Thoracic aorta (tissue), 2 donors: ENCODE data around the gene GAS6. TPM values are rescaled to one million over a fixed set of nuclear protein-coding genes. Genes with fewer than 3 reads are reported as not detected.
A peak's percentile ranks its signal among the peaks of the same experiment; 100 is the strongest.

Experiments
- ATAC-seq: fragments of 150-250 bp; one replicate; pipeline ENCODE4 v1.8.0; 2017; ENCODE audit warnings: low read depth; ENCODE audit not compliant: insufficient number of reproducible peaks, low FRiP score
- DNase-seq: peaks from one replicate; pipeline ENCODE4 v3.0.0-alpha.2; 2020; ENCODE audit warnings: low spot score
- H3K27ac ChIP-seq, 2 donors: fragments of 200-600 bp; sonication (generic); 1 replicate in 1 of 2; 2 replicates in 1 of 2; pipeline ENCODE4 v1.5.1; 2016; ENCODE audit warnings: mild to moderate bottlenecking in 2 of 2, moderate library complexity in 2 of 2
- H3K27me3 ChIP-seq: fragments of 200-600 bp; sonication (generic); replicated peaks from 2 replicates; pipeline ENCODE4 v1.6.0; 2016; ENCODE audit warnings: mild to moderate bottlenecking; ENCODE audit not compliant: insufficient read depth
- H3K36me3 ChIP-seq: fragments of 200-600 bp; sonication (generic); one replicate; pipeline ENCODE4 v1.5.1; 2016
- H3K4me1 ChIP-seq, 2 donors: fragments of 200-600 bp; sonication (generic); 1 replicate in 1 of 2; 2 replicates in 1 of 2; pipeline versions ENCODE4 v1.5.1 to v1.6.0; 2016; ENCODE audit warnings: low read depth in 2 of 2, mild to moderate bottlenecking in 1 of 2; ENCODE audit not compliant: control insufficient read depth in 1 of 2
- H3K4me3 ChIP-seq: fragments of 200-600 bp; sonication (generic); 2 replicates; pipeline ENCODE4 v1.5.1; 2016; ENCODE audit warnings: mild to moderate bottlenecking
- H3K9me3 ChIP-seq: fragments of 200-600 bp; sonication (generic); 2 replicates; pipeline ENCODE4 v1.5.1; 2016
- total RNA-seq, 2 donors: library from RNA; depleted of rRNA; stranded (reverse); fragments of >200 nt; gene quantifications; one replicate each; pipeline versions ENCODE4 v1.1.0 to v1.2.3, GENCODE V29; 2016
- TF ChIP-seq, protein P1 (sequence below): fragments of 200-600 bp; sonication (generic); IDR thresholded peaks from one replicate; pipeline ENCODE4 v1.5.1; 2019; ENCODE audit warnings: antibody characterized with exemption

Gene GAS6
- total RNA-seq, 2 donors from 2014 or later: 854 to 1,319 TPM

DNA sequence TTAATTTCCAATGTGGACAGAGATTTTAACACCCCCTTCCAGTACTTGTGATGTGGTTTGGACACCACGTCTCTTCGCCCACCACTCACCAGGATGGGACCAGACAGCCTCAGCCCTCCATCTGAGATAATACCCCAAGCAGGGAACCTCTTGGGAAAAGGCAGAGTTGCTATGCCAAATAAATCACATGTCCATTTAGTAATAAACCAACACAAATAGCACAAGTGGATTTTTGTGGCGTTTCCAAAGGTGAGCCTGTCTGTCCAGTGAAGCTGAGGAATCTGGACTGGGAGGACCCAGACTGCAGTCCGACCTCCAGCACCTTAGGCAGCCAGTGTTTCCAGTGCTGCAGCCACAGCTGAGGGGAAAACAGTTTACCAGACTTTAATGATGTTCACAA lies 34.1 kb upstream of the GAS6 start:
- ATAC-seq: no peak
- no peak for DNase-seq
- Histone ChIP-seq H3K36me3 (no peaks in the 10 kb centered on the region), H3K27ac (peak overlapping the region in 1 of 2 donors; percentile 33), H3K27me3 (no peaks in the 10 kb centered on the region), H3K4me3 (no peak overlapping the region), H3K9me3 (no peaks in the 10 kb centered on the region), H3K4me1 (peaks cover 14 to 39% of the 10 kb centered on the region in 2 donors)
- TF ChIP-seq, protein P1, sequence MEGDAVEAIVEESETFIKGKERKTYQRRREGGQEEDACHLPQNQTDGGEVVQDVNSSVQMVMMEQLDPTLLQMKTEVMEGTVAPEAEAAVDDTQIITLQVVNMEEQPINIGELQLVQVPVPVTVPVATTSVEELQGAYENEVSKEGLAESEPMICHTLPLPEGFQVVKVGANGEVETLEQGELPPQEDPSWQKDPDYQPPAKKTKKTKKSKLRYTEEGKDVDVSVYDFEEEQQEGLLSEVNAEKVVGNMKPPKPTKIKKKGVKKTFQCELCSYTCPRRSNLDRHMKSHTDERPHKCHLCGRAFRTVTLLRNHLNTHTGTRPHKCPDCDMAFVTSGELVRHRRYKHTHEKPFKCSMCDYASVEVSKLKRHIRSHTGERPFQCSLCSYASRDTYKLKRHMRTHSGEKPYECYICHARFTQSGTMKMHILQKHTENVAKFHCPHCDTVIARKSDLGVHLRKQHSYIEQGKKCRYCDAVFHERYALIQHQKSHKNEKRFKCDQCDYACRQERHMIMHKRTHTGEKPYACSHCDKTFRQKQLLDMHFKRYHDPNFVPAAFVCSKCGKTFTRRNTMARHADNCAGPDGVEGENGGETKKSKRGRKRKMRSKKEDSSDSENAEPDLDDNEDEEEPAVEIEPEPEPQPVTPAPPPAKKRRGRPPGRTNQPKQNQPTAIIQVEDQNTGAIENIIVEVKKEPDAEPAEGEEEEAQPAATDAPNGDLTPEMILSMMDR: no peak

DNA sequence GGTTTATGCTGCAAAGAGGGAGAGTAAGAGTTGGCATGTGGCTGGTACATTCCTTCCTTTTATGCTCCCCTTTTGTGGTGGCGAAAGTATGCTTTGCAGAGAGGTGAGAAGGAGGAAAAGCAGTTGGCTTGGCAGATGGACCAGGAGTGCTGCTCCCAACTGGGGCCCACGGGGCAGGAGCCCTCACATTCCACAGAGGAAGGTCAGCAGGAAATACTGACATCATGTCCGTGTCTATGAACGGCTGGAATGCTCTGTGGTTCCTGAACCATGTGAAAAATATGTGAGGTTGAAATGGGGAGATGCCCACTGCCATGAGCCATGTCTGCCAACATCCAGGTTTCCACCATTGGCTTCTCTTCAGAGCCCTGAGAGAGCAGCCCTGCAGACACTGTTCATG lies 33.3 kb upstream of the GAS6 start:
- TF ChIP-seq, protein P1: no peak
- H3K27me3 ChIP-seq: no peaks in the 10 kb centered on the region
- no peaks in the 10 kb centered on the region for H3K9me3 ChIP-seq
- no peaks in the 10 kb centered on the region for H3K36me3 ChIP-seq
- no peak overlapping the region for H3K4me3 ChIP-seq
- peak; percentile 59 for ATAC-seq
- no peak for DNase-seq
- H3K27ac ChIP-seq: peak overlapping the region; percentile 33 to 65
- H3K4me1 ChIP-seq: peaks cover 13 to 36% of the 10 kb centered on the region in 2 donors

DNA sequence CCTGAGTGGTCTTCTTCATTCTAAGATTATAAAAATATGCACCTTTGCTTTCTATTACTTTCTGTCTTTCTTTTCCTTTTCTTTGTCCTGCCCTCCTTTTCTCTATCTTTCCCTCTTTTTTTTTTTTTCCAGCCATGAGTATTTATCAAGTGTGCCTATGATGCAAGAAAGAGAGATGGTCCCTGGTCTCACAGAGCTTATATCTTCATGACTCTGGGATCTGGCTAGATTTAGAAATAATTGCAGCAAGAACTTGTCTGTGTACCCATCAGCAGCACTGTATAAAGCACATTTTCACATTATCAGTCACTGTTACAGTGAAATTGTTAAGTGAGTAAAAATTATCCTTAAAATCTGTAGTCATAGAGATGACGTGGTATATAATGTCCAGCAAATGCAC lies 31.6 kb upstream of the GAS6 start:
- H3K36me3 ChIP-seq: no peaks in the 10 kb centered on the region
- H3K4me1 ChIP-seq: peaks cover 9 to 22% of the 10 kb centered on the region in 2 donors
- H3K27me3 ChIP-seq: no peaks in the 10 kb centered on the region
- DNase-seq (no peak), ATAC-seq (no peak)
- H3K9me3 ChIP-seq: no peaks in the 10 kb centered on the region
- TF ChIP-seq, protein P1: no peak
- no peak overlapping the region for H3K27ac ChIP-seq
- H3K4me3 ChIP-seq: no peak overlapping the region

DNA sequence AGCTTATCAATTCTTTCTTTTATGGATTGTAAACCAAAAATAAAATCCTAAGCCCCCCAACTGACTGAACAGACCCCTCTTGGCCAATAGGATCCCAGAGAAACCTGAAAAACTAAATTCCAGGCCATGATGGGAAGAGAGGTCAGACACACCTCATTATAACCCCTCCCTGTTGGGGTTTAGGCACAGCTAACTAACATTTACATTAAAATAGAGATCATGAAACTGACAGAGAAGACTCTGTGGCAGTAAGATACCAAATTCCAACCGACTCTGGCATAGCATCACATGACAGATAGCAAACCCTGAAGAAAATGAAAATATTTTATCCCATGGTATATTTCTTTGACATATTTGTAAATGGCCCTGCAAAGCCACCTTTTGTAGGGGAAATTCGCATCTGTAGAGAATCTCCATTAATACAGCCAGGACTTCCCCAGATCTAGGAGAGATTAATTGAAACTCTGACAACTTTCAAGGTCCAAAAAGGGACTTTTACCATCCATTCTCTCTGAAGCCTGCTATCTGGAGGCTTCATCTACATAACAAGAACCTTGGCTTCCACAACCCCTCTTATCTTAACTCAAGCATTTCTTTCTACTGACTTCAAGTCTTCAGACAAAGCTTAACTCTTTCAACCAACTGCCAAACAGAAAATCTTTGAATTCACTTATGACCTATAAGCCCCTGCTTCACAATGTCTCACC lies 27.1 kb upstream of the GAS6 start:
- H3K36me3 ChIP-seq: no peaks in the 10 kb centered on the region
- DNase-seq: no peak
- H3K27me3 ChIP-seq: no peaks in the 10 kb centered on the region
- H3K9me3 ChIP-seq: no peaks in the 10 kb centered on the region
- TF ChIP-seq, protein P1: no peak
- H3K4me1 ChIP-seq: peaks cover 10 to 33% of the 10 kb centered on the region in 2 donors
- ATAC-seq: no peak
- H3K27ac ChIP-seq: peak overlapping the region in 1 of 2 donors; percentile 8
- H3K4me3 ChIP-seq: no peak overlapping the region

DNA sequence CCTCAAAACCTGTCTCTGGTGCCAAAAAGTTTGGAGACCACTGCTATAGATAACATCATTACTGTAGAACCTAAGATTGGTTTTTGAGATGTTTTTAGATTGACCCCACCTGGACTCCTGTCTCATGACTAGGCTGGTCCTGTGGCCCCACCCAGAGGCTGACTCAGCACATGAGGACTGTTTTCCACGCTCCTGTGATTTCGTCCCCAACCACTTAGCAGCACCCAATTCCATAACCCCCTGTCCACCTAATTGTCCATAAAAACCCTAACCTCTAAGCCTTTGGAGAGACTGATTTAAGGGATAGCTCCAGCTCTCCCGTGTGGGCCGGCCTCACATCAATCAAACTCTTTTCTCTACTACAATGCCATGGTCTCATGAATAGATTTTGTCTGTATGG lies 25.6 kb upstream of the GAS6 start:
- DNase-seq (no peak), ATAC-seq (no peak)
- Histone ChIP-seq H3K27me3 (no peaks in the 10 kb centered on the region), H3K9me3 (no peaks in the 10 kb centered on the region), H3K4me3 (no peak overlapping the region), H3K4me1 (peaks cover 10 to 48% of the 10 kb centered on the region in 2 donors), H3K36me3 (no peaks in the 10 kb centered on the region), H3K27ac (peak overlapping the region in 1 of 2 donors; percentile 62)
- TF ChIP-seq, protein P1: no peak
